GM21367 (cell line): Measurements from ENCODE around the gene EIF3CL.
"Not testable (repeated sequence)": the region's sequence is repeated elsewhere in the genome, so short reads cannot be mapped to it uniquely, and the experiment has no call there.

Source experiments
- ATAC-seq: cut with Tn5 transposase; IDR thresholded peaks from one replicate; pipeline ENCODE4 v1.9.1; 2021; ENCODE audit not compliant: unreplicated experiment

Gene EIF3CL, protein sequence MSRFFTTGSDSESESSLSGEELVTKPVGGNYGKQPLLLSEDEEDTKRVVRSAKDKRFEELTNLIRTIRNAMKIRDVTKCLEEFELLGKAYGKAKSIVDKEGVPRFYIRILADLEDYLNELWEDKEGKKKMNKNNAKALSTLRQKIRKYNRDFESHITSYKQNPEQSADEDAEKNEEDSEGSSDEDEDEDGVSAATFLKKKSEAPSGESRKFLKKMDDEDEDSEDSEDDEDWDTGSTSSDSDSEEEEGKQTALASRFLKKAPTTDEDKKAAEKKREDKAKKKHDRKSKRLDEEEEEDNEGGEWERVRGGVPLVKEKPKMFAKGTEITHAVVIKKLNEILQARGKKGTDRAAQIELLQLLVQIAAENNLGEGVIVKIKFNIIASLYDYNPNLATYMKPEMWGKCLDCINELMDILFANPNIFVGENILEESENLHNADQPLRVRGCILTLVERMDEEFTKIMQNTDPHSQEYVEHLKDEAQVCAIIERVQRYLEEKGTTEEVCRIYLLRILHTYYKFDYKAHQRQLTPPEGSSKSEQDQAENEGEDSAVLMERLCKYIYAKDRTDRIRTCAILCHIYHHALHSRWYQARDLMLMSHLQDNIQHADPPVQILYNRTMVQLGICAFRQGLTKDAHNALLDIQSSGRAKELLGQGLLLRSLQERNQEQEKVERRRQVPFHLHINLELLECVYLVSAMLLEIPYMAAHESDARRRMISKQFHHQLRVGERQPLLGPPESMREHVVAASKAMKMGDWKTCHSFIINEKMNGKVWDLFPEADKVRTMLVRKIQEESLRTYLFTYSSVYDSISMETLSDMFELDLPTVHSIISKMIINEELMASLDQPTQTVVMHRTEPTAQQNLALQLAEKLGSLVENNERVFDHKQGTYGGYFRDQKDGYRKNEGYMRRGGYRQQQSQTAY

DNA sequence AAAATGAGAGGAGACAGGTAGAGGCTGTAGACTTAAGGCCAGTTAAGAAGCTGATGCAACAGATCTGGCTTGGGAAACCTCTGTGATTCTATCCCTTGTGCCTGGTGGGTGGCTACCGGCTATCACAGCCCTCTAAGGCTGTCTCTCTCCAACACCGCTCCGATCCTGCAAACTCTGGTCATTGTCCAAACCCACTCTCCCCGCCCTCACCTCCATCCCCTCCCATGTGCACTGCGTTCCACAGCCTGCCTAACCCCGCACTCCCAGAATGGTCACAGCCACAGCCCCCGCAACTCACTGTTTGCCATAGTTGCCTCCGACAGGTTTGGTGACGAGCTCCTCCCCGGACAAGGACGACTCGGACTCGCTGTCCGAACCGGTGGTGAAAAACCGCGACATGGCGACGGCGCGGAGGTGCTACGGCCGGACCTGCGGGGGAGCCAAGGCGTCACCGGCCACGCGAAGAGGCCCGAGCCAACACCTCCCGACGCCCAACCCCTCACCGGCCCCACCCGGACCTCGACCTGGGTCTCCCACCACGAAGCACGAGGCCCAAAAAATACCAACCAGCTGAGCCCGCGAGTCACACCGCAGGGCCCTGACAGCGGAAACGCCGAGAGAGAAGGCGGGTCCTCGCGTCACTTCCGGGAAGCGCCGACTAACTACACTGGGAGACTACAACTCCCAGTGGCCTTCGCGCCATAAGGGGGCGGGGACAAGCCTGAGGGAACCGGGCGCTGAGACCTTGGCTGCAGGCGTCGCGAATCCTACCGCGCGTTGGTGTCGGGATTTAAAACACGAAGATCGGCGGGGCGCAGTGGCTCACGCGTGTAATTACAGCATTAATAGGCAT lies at the start of gene EIF3CL:
Gene EIF3CL, minus strand, starts transcription at position 622 of the 853 bp plus-strand sequence. Its CDS starts 223 bp downstream, at position 399.
- ATAC-seq = peak; percentile 94

DNA sequence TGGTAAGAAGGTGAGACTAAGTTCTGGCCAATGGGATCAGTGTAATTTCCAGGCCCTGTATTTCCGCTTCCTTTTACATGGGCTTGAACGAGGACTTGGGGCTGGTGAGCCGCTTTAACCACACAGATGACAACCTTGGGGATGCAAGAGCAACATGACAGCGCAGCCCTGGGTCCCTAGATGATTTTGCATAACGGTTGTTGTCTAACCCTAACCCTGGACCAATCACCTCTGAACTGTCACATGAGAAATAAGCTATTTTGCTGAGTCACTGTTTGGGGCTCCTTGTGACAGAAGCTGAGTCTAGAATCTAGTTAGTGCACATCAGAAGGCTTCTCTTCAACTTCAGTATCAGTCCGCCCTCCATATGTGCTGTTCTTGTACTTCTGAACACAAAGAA lies 43.4 kb upstream of the EIF3CL start:
- ATAC-seq = not testable (repeated sequence)

DNA sequence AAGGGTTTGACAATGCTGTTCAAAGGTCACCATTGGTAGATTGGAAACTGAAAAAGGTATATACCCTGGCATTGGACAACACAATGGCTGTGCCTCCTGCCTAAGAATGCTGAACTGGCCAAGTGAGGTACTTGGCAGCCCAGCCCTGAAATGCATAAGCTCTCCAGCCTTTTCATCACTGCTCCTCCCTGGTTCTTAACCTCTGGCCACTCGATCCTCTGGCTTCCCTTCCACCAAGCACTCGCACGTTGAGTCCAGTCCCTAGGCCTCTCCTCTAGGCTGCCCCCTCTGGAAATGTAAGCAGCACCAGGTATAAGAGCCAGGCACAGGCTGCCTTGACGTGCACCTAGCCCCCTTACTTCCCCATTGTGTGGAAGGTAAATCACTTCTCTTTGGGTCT lies 42.7 kb upstream of the EIF3CL start:
- ATAC-seq = not testable (repeated sequence)

DNA sequence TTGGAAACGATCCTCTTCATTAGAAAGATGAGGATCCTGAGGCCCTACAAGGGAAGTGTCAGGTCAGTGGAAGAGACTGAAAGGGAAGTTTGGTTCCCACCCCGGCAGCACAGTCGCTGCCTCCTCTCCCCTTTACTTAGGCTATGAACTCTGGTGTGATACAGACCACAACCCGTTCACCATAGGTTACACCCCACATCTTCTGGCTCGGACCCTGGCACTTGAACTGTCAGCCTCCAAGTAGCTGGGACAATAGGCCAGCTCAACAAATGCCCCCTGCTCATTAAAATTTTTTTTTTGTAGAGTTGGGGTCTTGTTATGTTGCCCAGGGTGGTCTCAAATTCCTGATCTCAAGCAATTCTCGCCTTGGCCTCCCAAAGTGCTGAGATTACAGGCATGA lies 40.3 kb upstream of the EIF3CL start:
- ATAC-seq = not testable (repeated sequence)

DNA sequence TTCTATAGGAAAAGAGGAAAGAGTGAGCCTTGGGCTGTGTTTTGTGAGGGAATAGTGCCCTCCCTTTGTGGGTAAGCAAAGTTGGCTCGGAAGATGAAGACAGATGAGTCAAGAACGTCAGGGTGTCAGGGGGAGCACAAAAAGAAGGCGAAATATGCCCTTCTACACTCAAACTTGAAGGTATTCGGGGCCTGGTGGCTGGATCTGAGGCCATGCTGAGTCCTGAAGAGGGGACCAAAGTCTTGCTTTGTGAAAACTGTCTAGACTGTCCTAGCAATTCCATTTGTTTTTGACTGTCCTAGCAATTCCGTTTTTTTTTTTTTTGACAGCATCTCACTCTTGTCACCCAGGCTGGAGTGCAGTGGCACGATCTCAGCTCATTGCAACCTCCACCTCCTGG lies 35.3 kb upstream of the EIF3CL start:
- not testable (repeated sequence) for ATAC-seq

DNA sequence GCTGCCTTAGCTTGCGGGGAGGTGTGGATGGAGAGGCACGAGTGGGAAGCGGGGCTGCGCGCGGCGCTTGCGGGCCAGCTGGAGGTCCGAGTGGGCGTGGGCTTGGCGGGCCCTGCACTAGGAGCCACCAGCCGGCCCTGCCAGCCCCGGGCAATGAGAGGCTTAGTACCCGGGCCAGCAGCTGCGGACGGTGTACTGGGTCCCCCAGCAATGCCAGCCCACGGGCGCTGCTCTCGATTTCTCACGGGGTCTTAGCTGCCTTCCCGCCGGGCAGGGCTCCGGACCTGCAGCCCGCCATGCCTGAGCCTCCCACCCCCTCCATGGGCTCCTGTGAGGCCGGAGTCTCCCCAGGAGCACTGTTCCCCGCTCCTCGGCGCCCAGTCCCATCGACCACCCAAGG lies 31.7 kb upstream of the EIF3CL start:
- ATAC-seq = not testable (repeated sequence)

DNA sequence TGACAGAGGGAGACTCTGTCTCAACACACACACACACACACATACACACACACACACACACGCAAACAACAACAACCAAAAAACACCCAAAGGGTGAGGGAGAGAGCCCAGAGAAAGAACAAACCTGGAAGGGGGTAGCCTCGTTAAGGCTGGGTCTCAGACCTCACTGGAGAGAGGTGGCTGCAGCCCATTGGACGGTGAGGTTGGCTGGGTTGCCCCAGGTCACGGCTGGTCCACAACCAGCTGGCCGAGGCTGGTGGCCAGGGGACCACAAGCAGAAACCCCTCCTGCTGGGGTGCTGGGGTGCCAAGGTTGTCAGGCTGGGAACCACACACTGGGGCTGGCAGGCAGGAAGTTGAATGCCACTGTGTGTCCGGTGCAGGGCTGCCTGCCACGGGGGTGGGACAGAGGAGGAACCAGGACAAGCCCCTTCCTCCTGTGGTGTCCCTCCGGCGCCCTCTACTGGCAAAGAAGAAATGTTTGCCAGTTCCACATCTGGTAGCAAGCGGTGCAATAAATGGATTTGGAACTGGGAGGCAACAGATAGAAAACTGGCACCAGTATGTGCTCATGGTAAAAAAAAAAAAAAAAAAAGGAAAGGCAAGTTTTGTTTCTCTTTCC lies 22.5 kb upstream of the EIF3CL start:
- ATAC-seq = peak; percentile 71

DNA sequence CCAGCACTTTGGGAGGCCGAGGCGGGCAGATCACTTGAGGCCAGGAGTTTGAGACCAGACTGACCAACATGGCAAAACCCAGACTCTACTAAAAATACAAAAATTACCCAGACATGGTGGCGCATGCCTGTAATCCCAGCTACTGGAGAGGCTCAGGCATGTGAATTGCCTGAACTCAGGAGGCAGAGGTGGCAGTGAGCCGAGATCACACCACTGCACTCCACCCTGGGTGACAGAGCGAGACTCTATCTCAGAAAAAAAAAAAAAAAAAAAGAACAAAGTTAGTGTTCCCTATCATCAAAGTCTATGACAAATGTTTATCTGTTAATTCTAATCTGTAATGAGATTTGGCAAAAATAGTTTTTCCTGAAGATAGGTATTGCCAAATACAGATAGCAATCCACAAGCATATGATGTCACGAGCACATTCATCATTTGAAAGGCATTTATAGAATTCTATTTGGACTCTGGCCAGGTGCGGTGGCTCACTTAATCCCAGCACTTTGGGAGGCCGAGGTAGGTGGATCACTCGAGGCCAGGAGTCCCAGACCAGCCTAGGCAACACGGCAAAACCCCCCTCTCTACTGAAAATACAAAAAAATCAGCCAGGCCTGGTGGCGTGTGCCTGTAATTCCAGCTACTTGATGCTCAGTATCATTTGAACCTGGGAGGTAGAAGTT lies 17.6 kb upstream of the EIF3CL start:
- not testable (repeated sequence) for ATAC-seq

DNA sequence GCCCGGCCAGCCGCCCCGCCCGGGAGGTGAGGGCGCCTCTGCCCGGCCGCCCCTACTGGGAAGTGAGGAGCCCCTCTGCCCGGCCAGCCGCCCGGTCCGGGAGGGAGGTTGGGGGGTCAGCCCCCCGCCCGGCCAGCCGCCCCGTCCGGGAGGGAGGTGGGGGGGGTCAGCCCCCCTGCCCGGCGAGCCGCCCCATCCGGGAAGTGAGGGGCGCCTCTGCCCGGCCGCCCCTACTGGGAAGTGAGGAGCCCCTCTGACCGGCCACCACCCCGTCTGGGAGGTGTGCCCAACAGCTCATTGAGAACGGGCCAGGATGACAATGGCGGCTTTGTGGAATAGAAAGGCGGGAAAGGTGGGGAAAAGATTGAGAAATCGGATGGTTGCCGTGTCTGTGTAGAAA lies 13.4 kb upstream of the EIF3CL start:
- not testable (repeated sequence) for ATAC-seq

DNA sequence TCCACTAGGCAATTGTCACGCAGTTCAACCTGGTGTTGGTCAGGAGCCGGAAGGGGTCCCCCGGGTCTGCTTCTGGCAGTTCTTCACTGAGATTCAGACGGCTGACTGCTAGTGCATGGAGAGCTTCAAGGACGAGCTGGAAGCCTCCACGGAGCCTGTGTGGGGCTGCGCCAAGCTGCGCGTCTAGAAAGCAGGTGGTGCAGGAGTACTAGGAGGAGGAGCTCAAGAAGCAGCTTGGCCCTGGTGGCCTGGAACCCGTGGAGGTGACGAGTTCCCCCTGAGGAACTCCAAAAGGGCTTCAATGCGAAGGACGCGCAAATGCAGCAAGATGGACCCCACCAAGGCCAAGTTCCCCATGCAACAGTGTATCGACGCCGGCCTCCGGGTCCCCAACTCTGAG lies 10.9 kb upstream of the EIF3CL start:
- not testable (repeated sequence) for ATAC-seq

DNA sequence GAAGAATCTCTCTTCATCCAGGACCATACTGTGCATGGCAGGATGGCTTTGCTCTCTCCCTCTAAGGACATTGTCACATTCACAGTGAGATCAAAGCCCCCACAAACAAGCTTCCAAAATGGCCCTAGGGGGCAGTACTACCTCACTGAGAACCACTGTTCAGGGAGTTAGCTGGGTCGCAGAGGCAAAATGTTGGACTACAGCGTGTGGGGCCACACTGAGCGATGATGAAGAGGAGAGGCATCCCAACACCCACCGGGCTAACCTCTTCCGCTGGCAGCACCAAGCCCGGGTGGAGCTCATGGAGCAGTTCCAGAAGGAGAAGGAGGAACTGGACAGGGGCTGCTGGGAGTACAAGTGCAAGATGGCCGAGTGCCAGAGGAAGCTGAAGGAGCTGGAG lies 9.9 kb upstream of the EIF3CL start:
- ATAC-seq = not testable (repeated sequence)

DNA sequence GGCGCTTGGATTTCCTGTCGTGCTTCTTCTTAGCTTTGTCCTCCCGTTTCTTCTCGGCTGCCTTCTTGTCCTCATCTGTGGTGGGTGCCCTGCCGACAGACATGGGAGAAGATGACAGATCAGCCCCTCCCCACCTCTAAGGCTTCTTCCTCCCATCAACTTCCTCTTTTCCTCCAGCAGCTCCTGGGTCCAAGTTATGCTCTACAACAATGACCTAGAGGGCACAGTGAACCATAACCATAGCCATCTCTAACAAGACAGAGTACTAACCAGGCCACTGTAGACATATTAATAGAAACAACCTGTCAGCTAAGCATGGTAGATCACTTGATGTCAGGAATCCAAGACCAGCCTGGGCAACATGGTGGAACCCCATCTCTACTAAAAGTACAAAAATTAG lies 11.6 kb downstream of the EIF3CL start:
- not testable (repeated sequence) for ATAC-seq

DNA sequence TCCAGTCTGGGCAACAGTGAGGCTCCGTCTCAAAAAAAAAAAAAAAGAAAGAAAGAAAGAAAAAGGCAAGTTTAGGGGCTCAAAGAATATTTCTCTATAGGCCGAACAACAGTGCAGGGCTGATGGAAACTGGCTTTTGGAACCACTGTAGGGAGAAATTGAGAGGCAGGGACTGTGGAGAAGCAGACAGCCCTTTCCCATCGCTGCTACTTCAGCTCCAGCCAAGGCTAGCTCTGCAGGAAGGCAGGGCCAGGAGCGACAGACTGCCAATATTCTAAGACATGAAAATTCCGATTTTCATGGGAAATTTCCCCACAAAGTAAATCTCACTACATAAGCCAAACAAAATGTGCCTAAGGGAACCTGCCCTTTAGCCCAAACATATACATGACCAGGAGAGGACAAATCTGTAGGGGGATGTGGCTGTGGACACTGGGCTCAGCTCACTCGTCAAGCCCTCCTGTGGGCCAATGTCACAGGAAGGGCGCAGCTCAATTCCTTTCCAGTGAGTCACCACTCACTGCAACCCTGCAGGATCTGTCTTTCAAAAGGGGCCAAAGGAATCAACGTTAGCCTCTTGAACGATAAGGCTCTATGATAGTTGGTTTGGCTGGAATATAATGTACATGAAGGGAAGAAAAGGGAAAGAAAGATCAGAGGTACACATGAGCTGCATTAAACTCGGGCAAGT lies 21.3 kb downstream of the EIF3CL start:
- ATAC-seq = not testable (repeated sequence)

DNA sequence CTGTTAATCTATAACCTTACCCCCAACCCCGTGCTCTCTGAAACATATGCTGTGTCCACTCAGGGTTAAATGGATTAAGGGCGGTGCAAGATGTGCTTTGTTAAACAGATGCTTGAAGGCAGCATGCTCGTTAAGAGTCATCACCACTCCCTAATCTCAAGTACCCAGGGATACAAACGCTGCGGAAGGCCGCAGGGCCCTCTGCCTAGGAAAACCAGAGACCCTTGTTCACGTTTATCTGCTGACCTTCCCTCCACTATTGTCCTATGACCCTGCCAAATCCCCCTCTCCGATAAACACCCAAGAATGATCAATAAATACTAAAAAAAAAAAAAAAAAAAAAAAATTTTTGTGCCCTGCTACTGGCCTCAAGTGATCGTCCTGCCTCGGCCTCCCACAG lies 25.8 kb downstream of the EIF3CL start:
- not testable (repeated sequence) for ATAC-seq

DNA sequence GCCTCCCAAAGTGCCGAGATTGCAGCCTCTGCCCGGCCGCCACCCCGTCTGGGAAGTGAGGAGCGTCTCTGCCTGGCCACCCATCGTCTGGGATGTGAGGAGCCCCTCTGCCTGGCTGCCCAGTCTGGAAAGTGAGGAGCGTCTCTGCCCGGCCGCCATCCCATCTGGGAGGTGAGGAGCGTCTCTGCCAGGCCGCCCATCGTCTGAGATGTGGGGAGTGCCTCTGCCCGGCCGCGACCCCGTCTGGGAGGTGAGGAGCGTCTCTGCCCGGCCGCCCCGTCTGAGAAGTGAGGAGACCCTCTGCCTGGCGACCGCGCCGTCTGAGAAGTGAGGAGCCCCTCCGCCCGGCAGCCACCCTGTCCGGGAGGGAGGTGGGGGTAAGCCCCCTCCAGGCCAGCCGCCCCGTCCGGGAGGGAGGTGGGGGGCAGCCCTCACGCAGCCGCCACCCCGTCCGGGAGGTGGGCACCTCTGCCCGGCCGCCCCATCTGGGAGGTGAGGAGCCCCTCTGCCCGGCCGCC lies 26.5 kb downstream of the EIF3CL start:
- not testable (repeated sequence) for ATAC-seq

DNA sequence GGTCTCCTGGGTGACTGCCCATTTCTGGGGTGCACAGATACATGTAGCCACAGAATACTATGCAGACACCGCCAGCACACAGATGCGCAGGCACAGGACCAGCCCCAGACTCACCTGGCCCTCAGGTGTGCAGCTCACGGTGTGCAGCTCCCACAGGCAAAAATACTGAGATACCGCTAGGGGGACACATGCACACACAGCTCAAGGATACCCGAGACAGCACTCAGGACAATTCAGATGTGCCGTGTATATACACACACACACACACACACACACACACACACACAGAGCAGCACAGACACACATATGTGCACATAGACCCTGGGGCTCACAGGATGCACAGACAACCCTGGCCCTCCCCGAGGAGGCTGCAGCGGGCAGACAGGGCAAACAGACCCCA lies 28.5 kb downstream of the EIF3CL start:
- ATAC-seq = not testable (repeated sequence)

DNA sequence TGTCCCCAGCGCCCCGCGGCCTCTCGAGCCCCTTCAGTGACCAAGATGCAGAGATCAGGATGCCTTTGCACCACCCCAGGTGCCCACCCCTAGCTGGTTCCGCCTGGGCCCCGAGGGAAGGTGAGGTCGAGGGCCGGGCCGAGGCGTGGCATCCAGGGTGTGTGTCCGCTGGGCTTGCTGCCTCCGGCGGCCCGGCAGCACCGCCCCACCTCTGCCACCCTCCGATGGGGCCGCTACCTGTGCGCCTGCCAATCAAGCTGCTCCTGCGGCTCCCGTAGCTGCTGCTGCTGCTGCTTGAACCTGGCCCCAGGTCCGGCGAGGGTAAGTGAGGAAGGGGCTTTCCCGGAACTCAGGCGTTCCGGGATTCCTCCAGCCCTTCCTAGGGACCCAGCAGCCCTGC lies 29.4 kb downstream of the EIF3CL start:
- not testable (repeated sequence) for ATAC-seq

DNA sequence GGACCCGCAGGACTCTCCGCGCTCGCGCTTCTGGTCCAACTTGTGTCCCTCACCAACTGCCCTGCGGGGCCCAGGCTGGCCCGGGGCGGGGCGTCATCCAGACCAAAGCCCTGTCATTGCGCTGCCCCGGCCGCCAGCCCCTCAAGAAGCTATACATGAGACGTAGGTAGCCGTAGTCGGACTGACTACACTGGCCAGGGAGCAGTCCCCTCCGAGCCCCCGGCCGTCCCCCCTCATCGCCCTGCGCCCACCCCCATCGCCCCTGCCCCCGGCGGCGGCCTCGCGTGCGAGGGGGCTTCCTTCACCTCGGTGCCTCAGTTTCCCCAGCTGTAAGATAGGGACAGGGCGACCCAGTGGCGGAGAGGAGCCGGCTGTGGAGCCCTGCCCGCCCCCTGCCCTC lies 35.7 kb downstream of the EIF3CL start:
- ATAC-seq = not testable (repeated sequence)
